ENCODE data around the gene PACSIN2.

GRCh38 chr22:42992886-42993479 lies 22.0 kb downstream of the PACSIN2 start:
- TF ChIP-seq CTCF (IDR thresholded peaks at IDR 0.05) (no peak), POLR2A (IDR thresholded peaks at IDR 0.05) (no peak)
